Inflammatory macrophage (primary cell): ENCODE results near the gene FARP2.
A peak's percentile ranks its signal among the peaks of the same experiment; 100 is the strongest.
"Not testable (repeated sequence)": the region's sequence is repeated elsewhere in the genome, so short reads cannot be mapped to it uniquely, and the experiment has no call there.

ENCODE experiments used
- DNase-seq, 2 donors: peaks; one replicate each; pipeline ENCODE4 v3.0.0-alpha.2; 2020 to 2022

FARP2 gene

DNA sequence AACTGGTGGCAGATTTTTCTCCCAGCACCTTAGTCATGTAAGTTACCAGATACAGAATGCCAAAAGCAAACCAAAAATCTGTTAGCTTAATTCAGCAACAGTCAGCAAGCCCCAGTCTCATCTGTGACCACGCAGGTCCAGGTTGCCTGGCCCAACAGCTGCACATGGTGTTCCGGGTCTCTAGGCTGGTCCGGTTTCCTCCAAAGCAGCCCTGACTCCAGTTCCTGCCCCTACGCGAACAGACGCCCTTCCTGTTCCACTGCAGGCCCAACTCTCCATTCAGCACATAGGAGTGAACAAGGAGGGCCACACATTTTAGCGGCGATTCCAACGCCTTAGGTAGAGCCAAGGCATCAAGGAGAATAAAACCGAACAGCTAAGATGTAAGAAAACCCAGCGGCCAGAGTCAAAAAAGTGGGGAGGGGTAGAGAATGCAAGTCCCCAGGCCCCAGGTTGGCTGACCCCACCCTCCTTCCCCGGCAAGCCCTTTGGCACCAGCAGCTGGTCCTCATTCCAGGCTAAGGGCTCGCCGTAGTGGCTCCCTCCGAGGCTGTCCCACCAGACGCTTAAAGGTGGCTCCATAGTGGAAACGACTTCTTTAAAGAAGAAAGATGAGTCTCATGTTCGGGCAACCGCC is 150.8 kb downstream of the FARP2 start:
- no peak for DNase-seq

DNA sequence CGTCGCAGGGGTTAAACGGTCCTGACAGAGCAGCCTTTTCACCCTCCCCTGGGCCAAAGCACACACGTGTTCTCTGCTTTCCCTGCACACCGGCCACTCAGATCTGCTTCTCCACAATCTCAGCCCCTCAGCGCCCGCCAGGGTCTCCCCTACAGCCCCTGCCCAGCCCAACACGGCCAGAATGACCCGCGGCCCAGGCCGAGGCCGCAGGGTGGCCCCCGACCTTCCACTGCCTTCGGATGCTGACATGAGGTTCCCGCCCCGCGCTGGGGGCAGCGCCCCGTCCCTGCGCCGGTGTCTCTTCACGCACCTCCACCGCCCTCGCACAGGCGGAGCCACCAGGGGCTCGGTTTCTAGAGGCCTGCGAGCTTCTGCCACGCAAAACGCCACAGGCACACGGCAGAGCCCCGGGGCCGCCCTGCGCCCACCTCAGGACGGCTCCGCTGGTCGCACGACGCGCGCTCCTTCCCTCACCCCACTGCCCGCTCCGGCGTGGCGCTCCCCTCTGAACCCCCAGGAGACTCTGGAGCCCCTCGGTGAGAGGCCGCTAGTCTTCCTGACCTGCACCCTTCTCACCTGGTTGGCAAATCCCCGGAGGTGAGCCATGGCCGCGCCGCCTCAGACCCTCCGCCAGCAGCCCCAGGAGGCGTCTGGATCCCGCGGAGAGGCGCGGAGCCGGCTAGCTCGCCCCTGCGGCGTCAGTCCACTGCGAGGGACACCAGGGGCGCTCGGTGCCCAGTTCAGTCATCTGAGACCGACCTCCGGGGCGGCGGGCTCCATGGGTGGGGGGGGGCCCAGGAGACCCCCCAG is 151.6 kb downstream of the FARP2 start:
- DNase-seq: peak; percentile 14 to 24

- peak; percentile 97 to 99 for DNase-seq
These were observed 152.4 kb downstream of the FARP2 start, which contains the start of gene STK25 for GRCh38 chr2:241508240-241509154. TSS of gene STK25 (minus strand) at chr2:241508584. CDS start at chr2:241508035, 549 bp downstream.

- DNase-seq: no peak
These were observed 153.2 kb downstream of the FARP2 start for GRCh38 chr2:241509155-241509784.

GRCh38 chr2:241511091-241511741 is 155.1 kb downstream of the FARP2 start:
- DNase-seq: no peak

- DNase-seq: no peak
These were observed 158.5 kb downstream of the FARP2 start for GRCh38 chr2:241514553-241514952.

- DNase-seq: no peak
These were observed 159.1 kb downstream of the FARP2 start for GRCh38 chr2:241514986-241515737.

- no peak for DNase-seq
These were observed 160.5 kb downstream of the FARP2 start for GRCh38 chr2:241516520-241516965.

- DNase-seq: no peak
These were observed 161.2 kb downstream of the FARP2 start for GRCh38 chr2:241517297-241517696.

DNA sequence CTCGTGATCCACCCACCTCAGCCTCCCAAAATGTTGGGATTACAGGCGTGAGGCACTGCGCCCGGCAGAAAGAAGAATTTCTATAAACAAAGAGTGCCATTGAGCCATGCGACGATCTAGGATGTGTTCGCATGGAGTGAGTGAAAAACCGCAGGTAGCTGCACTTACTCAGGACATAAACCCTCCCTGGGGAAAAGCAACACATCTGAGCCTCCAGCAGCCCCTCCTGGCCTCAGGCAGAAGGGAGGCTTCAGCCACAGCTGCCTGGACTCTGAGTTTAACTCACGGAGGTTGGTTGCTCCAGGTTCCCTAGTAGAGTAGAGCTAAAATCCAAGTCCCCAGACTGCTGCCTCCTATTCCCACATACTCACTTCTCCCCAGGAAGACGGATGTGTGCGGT is 163.6 kb downstream of the FARP2 start:
- no peak for DNase-seq

DNA sequence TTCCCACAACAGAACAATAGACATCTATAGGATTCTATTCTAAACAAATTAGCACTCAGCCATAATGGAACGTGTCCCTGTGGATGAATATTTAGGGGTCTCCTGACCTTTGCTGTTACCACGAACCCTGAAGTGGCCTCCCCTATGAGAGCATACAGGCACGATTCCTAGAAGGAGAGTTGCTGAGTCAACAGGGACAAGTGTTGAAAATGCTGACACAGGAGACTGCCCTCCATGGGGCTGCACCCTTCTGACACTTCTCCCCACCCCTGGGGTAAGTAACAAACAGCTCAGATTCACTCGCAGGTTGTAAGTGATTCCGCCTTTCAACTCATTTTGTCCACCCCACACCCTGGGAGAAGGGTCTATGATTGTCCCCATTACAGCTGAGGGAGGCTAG is 166.4 kb downstream of the FARP2 start:
- no peak for DNase-seq

GRCh38 chr2:241525818-241526780 is 170.0 kb downstream of the FARP2 start:
- DNase-seq: not testable (repeated sequence)

- no peak for DNase-seq
These were observed 174.5 kb downstream of the FARP2 start for GRCh38 chr2:241530571-241530970.

- no peak for DNase-seq
These were observed 175.2 kb downstream of the FARP2 start for GRCh38 chr2:241531161-241531722.

DNA sequence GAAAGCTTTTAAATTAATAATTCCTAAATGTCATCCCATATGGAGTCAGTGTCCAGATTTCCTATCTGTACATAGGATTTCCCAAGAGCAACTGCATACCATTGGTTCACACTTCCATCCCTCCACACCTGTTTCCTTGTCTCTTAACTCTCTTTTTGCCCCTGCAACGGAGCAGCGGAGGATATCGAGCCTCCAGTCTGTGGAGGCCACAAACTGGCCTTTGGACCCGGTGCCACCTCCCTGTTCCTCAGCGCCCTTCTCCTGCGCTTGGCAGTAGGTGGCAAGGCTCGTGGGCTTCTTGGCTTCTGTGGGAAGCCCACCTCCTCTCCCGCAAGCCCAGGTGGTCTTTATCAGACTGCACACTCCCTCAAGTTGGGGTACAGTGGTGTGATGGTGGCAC is 176.1 kb downstream of the FARP2 start:
- no peak for DNase-seq

DNA sequence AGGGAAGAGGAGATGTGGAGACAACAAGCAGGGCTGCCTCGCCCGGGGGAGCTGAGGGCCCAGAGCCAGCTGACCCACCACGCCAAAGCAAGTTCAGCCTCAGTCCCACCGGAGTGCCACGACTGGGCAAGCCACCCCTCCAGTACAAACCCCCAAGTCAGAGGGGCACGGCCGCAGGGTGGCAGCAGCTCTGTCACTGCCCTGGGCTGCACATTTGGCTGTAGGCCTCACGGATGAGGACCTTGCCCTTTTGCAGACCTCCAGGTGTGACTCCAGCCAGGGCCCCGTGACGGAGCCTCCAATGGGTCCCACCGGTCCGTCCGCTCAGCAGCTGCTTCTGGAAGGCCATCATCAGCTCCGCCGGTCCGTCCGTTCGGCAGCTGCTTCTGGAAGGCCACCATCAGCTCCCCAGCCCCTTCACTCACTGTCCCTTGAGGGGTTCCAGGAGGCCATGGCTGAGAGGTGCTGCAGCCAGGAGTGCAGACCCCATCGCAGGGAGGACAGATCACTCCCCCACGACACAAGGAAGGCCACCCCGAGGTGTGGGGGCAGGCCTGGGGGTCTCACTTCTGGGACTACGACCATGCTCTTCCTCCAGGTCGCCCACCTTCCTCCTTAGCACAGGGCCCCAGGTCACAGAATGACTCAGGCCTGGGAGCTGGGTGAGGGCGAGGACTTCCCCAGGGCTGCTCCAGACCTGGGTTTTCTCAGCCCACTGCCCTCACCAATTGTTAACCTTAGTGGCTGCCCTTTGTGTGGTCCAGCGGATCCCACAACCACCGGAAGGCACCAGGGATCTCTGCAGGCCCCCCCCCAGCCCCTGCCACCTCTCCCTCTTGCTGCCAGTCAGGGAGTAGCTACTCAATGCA is 176.9 kb downstream of the FARP2 start:
- DNase-seq: no peak

DNA sequence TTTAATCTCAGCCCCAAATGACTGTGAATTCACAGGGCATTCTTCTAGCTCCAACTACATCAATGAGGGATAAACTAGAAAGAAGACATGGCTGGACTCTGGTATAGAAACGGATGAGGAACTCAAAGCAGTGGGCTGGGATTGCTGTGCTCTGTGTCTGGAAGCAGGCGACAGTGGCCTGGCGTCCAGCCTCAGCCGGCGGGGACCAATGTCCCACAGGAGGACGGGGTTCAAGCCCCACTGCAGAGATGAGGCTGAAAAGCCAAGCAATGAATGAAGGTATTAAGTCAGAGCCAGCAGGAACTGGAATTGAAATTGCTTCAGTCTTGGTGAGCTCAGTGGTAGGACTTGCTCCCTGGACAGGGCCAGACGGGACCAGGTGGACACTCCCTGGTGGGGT is 178.2 kb downstream of the FARP2 start:
- no peak for DNase-seq

GRCh38 chr2:241534701-241535375 is 178.8 kb downstream of the FARP2 start:
- no peak for DNase-seq
